Ishikawa (cell line): ENCODE data around the gene MSX2.

Experiments used
- CEBPB ChIP-seq: IDR thresholded peaks from 2 replicates; pipeline ENCODE4 v1.6.1; 2012
- CREB1 ChIP-seq: IDR thresholded peaks from 2 replicates; pipeline ENCODE4 v1.6.1; 2012; ENCODE audit warnings: low read depth
- EGR1 ChIP-seq: IDR thresholded peaks from 2 replicates; pipeline ENCODE4 v1.6.1; 2012
- EP300 ChIP-seq: IDR thresholded peaks from 2 replicates; pipeline ENCODE4 v1.6.1; 2012; ENCODE audit warnings: borderline replicate concordance
- FOXM1 ChIP-seq: IDR thresholded peaks from 2 replicates; pipeline ENCODE4 v1.6.1; 2012; ENCODE audit warnings: low read depth, borderline replicate concordance
- MAX ChIP-seq: IDR thresholded peaks from 2 replicates; pipeline ENCODE4 v1.6.1; 2012
- NFIC ChIP-seq: IDR thresholded peaks from 2 replicates; pipeline ENCODE4 v1.6.1; 2012
- RAD21 ChIP-seq: IDR thresholded peaks from 2 replicates; pipeline ENCODE4 v1.6.1; 2012; ENCODE audit warnings: low read depth
- REST ChIP-seq: IDR thresholded peaks from 2 replicates; pipeline ENCODE4 v1.6.1; 2012; ENCODE audit warnings: low read depth, mild to moderate bottlenecking
- TAF1 ChIP-seq: IDR thresholded peaks from 2 replicates; pipeline ENCODE4 v1.6.1; 2012; ENCODE audit warnings: low read depth, mild to moderate bottlenecking
- TCF12 ChIP-seq: IDR thresholded peaks from 2 replicates; pipeline ENCODE4 v1.6.1; 2012; ENCODE audit warnings: low read depth
- TEAD4 ChIP-seq: IDR thresholded peaks from 2 replicates; pipeline ENCODE4 v1.6.1; 2012
- USF1 ChIP-seq: IDR thresholded peaks from 2 replicates; pipeline ENCODE4 v1.6.1; 2012
- ZBTB7A ChIP-seq: IDR thresholded peaks from 2 replicates; pipeline ENCODE4 v1.6.1; 2012; ENCODE audit warnings: low read depth

Gene MSX2

GRCh38 chr5:174741352-174741751, 17.0 kb downstream of the MSX2 start:
- TF ChIP-seq FOXM1, result no peak

- TF ChIP-seq RAD21, result no peak
Measured at GRCh38 chr5:174744896-174745295, 20.5 kb downstream of the MSX2 start.

DNA sequence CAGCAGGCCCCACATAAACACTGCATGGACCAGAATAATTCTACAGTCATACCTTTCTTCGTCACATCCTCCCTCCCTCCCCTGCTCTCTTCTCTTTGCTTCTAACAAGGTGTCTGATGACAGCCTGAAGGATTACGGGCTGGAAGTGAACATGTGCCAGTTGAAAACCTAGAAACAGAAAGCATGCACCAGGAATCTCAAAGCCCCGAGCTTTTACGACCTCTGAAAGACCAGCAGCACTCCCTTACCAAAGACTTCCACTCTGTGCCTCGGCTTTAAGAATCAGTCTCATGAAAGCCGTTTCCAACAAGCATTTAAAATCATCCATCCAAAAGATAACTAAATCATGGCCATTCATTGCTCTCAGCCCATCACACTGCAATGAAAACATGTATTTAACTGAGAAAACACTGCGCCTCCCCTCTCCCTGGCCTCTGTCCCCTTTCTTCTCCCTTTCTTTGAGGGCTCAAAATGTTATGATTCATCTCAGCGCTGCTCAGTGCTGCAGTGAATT, 21.3 kb downstream of the MSX2 start:
- no peak for TF ChIP-seq EP300
- no peak for TF ChIP-seq FOXM1
- TF ChIP-seq CREB1, result no peak
- no peak for TF ChIP-seq TCF12
- TF ChIP-seq NFIC, result no peak
- TF ChIP-seq MAX, result no peak
- no peak for TF ChIP-seq REST

- no peak for TF ChIP-seq USF1
- TF ChIP-seq FOXM1, result no peak
- no peak for TF ChIP-seq TEAD4
- TF ChIP-seq NFIC, result no peak
- no peak for TF ChIP-seq MAX
- TF ChIP-seq REST, result no peak
- TF ChIP-seq TAF1, result no peak
- TF ChIP-seq ZBTB7A, result no peak
- TF ChIP-seq CREB1, result no peak
- no peak for TF ChIP-seq TCF12
- TF ChIP-seq RAD21, result no peak
- no peak for TF ChIP-seq EGR1
- no peak for TF ChIP-seq EP300
Measured at GRCh38 chr5:174750711-174751110, 26.3 kb downstream of the MSX2 start.

DNA sequence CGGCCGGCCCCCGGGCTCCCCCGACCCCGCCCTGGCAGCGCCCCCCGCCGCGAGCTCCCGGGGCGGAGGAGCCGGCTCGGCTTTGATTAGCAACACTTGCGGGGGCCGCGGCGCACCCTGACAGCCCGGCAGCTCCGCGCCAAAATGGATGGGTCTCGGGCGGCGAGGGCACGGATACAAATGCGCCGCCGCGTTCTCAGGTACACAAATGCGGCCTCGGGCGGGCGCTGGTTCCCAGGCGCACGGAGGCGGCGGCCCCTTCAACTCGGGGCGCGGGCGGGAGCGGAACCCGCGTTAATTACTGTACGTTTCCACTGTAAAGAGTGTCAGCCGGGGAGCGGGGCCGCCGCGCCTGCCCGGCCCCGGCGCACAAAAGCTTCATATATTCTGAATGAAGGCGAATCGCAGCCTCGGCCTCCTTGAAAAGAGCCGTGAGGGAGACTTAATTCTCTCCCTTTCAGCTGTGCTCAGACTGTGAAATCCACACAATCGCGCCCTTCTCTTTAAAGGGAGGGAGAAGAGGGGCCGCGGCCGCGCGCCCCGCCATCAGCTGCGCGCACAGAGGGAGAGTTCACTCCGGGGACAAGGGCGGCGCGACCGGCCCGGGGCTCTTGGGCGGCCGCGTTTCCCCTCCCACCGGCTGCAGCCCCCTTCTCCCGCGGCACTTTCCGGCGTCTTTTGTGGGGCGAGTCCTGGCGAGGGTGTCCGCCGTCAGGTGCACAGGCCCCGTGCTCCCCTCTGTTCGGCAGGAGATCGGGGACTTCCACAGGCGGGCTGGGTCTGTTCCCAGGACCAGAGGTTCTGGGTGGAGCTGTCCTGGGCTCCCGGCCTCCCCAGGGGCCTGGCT, 27.0 kb downstream of the MSX2 start:
- TF ChIP-seq CEBPB, result no peak
- no peak for TF ChIP-seq MAX
- no peak for TF ChIP-seq TCF12
- TF ChIP-seq FOXM1, result no peak
- no peak for TF ChIP-seq REST
- TF ChIP-seq EGR1, result no peak
- TF ChIP-seq RAD21, result no peak
- no peak for TF ChIP-seq USF1
- TF ChIP-seq EP300, result no peak
- TF ChIP-seq ZBTB7A, result no peak
- no peak for TF ChIP-seq TAF1
